OCI-LY7 (cell line): ENCODE measurements around the gene USH2A.

ENCODE experiments used
- EZH2phosphoT487 ChIP-seq: fragments of 200-600 bp; sonication (generic); IDR thresholded peaks from 2 replicates; pipeline ENCODE4 v1.6.1; 2018; ENCODE audit warnings: low read depth, borderline replicate concordance, mild to moderate bottlenecking, mixed run types, antibody characterized with exemption, low read length, moderate library complexity, mixed read lengths
- TF ChIP-seq, protein P1 (sequence below): fragments of 200-600 bp; sonication (generic); conservative IDR thresholded peaks from 2 replicates; pipeline ENCODE4 v1.5.1; 2014; ENCODE audit warnings: mild to moderate bottlenecking, antibody characterized with exemption, low read length, moderate library complexity, mixed read lengths

DNA sequence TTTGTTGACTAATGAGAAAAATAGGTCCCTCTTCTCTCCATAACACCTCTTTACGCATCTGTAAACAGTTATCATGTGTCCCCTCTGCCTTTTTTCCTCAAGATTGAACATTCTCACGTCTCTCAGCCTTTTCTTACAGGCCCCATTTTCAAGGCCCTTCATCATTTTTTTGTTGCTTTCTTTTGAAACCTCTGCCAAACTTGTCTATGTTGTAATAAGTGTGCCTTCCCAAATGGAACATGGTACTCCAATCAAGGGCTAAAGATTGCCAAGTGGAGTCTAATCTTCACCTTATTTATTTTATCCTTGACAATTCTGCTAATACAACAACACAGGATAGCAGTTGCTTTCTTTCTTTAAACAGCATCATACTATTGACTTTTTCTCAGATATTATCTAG is 280.3 kb downstream of the USH2A start:
- TF ChIP-seq, protein P1, sequence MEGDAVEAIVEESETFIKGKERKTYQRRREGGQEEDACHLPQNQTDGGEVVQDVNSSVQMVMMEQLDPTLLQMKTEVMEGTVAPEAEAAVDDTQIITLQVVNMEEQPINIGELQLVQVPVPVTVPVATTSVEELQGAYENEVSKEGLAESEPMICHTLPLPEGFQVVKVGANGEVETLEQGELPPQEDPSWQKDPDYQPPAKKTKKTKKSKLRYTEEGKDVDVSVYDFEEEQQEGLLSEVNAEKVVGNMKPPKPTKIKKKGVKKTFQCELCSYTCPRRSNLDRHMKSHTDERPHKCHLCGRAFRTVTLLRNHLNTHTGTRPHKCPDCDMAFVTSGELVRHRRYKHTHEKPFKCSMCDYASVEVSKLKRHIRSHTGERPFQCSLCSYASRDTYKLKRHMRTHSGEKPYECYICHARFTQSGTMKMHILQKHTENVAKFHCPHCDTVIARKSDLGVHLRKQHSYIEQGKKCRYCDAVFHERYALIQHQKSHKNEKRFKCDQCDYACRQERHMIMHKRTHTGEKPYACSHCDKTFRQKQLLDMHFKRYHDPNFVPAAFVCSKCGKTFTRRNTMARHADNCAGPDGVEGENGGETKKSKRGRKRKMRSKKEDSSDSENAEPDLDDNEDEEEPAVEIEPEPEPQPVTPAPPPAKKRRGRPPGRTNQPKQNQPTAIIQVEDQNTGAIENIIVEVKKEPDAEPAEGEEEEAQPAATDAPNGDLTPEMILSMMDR, result no peak
- TF ChIP-seq EZH2phosphoT487, result no peak
